PC-9 (cell line): Measurements from ENCODE around the gene SLC9A4.

Experiments used
- CTCF ChIP-seq: fragments of 200-600 bp; sonication (generic); conservative IDR thresholded peaks from 2 replicates; pipeline ENCODE4 v1.6.1; 2017; ENCODE audit warnings: mixed run types, antibody characterized with exemption, mild to moderate bottlenecking, moderate library complexity
- EZH2 ChIP-seq: fragments of 200-600 bp; sonication (generic); IDR thresholded peaks from 2 replicates; pipeline ENCODE4 v1.8.0; 2017; ENCODE audit warnings: antibody characterized with exemption, low read depth

GRCh38 chr2:102474785-102475184, 1.8 kb downstream of the SLC9A4 start:
- TF ChIP-seq CTCF (no peak), EZH2 (no peak)
